ENCODE results near the gene CHD1. TPM values are rescaled to one million over a fixed set of nuclear protein-coding genes. Genes with fewer than 3 reads are reported as not detected.

CHD1 gene
- total RNA-seq, 4 donors from 2014 or later, result 46.3 to 82.5 (median 58.2) TPM

GRCh38 chr5:98909363-98909762 is 19.4 kb downstream of the CHD1 start:
- H3K36me3 ChIP-seq, result peaks cover 0 to 3% (median 0%) of the 10 kb centered on the region in 3 donors
- H3K9me3 ChIP-seq, result no peaks in the 10 kb centered on the region
- TF ChIP-seq, protein P1, sequence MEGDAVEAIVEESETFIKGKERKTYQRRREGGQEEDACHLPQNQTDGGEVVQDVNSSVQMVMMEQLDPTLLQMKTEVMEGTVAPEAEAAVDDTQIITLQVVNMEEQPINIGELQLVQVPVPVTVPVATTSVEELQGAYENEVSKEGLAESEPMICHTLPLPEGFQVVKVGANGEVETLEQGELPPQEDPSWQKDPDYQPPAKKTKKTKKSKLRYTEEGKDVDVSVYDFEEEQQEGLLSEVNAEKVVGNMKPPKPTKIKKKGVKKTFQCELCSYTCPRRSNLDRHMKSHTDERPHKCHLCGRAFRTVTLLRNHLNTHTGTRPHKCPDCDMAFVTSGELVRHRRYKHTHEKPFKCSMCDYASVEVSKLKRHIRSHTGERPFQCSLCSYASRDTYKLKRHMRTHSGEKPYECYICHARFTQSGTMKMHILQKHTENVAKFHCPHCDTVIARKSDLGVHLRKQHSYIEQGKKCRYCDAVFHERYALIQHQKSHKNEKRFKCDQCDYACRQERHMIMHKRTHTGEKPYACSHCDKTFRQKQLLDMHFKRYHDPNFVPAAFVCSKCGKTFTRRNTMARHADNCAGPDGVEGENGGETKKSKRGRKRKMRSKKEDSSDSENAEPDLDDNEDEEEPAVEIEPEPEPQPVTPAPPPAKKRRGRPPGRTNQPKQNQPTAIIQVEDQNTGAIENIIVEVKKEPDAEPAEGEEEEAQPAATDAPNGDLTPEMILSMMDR (IDR thresholded peaks at IDR 0.05), result no peak
- TF ChIP-seq POLR2A (IDR thresholded peaks at IDR 0.05), result no peak
- TF ChIP-seq EP300 (IDR thresholded peaks at IDR 0.05), result no peak
- DNase-seq (ENCODE audit: low spot score in 2 of 2), result no peak
- H3K4me3 ChIP-seq, result no peak overlapping the region
- peaks cover 0 to 65% (median 12%) of the 10 kb centered on the region in 4 donors for H3K4me1 ChIP-seq
- no peaks in the 10 kb centered on the region for H3K27me3 ChIP-seq
- no peak overlapping the region for H3K27ac ChIP-seq
- 92 to 96% methylated on average over 2 of the region's 2 CpGs for WGBS, 2 donors

- WGBS, 2 donors, result 68 to 76% methylated on average over 1 of the region's 1 CpG
These were observed 20.9 kb downstream of the CHD1 start for GRCh38 chr5:98907951-98908350.

GRCh38 chr5:98906756-98907355 is 22.0 kb downstream of the CHD1 start:
- Histone ChIP-seq H3K4me3 (no peak overlapping the region), H3K4me1 (peaks cover 0 to 59% (median 12%) of the 10 kb centered on the region in 4 donors), H3K36me3 (peaks cover 0 to 14% (median 0%) of the 10 kb centered on the region in 3 donors), H3K9me3 (no peaks in the 10 kb centered on the region), H3K27ac (peak overlapping the region in 1 of 4 donors; percentile 3), H3K27me3 (no peaks in the 10 kb centered on the region)
- TF ChIP-seq, protein P1 (IDR thresholded peaks at IDR 0.05), result no peak
- TF ChIP-seq EP300 (IDR thresholded peaks at IDR 0.05), result no peak
- no peak for TF ChIP-seq POLR2A (IDR thresholded peaks at IDR 0.05)
- no peak for DNase-seq (ENCODE audit: low spot score in 2 of 2)
- WGBS, 2 donors, result 78 to 79% methylated on average over 3 of the region's 3 CpGs

More at GRCh38 chr5:98907951-98908350, 20.9 kb downstream of the CHD1 start:
- Histone ChIP-seq H3K27me3 (no peaks in the 10 kb centered on the region), H3K4me3 (no peak overlapping the region), H3K9me3 (no peaks in the 10 kb centered on the region), H3K36me3 (peaks cover 0 to 13% (median 0%) of the 10 kb centered on the region in 3 donors), H3K27ac (no peak overlapping the region), H3K4me1 (peaks cover 0 to 59% (median 12%) of the 10 kb centered on the region in 4 donors)
- TF ChIP-seq EP300 (IDR thresholded peaks at IDR 0.05) (no peak), POLR2A (IDR thresholded peaks at IDR 0.05) (no peak)
- TF ChIP-seq, protein P1 (IDR thresholded peaks at IDR 0.05), result no peak
- DNase-seq (ENCODE audit: low spot score in 2 of 2), result no peak

DNA sequence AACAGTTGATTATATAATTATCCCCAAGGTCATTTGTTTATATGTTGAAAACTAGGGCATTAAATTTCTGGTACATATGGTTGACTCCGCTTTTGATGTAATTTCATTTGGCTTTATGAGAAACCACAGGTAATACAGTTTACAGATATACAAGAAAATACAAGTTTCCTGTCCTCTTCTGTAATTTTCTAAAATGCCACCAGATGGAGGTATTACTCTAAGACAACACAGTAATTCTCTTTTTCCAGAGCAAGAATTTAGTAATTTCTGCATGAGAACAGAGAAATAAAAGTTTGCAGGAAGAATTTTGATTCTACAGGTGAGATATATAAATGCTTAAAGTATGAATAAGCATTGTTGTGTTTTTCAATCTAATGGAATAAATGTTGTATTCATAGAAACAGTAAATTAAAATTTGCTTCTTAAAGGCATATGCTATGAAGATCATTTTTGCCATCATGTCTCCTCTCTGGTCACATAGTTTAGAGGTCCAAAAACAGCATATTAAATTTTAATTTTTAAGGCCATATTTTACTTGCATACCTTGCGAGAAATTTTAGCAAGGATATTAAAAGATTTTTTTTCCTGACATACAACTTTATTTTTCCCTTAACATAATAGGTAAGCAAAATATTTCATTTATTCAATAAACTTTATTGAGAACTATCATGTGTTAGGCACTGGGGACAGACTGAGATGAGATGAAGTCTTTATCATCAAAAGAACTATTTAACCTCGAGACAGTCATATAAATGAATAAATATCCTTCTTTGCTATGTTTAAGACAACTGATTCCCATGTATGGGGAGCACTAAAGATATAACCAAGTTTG is 22.7 kb downstream of the CHD1 start:
- H3K4me3 ChIP-seq, result no peak overlapping the region
- no peaks in the 10 kb centered on the region for H3K27me3 ChIP-seq
- peak overlapping the region in 1 of 4 donors; percentile 3 for H3K27ac ChIP-seq
- peaks cover 0 to 52% (median 7%) of the 10 kb centered on the region in 4 donors for H3K4me1 ChIP-seq
- no peak for TF ChIP-seq EP300 (IDR thresholded peaks at IDR 0.05)
- TF ChIP-seq, protein P1 (IDR thresholded peaks at IDR 0.05), result peak; percentile 48 to 80 (median 72)
- 73 to 78% methylated on average over 3 of the region's 3 CpGs for WGBS, 2 donors
- no peak for DNase-seq (ENCODE audit: low spot score in 2 of 2)
- H3K36me3 ChIP-seq, result peaks cover 0 to 21% (median 0%) of the 10 kb centered on the region in 3 donors
- H3K9me3 ChIP-seq, result no peaks in the 10 kb centered on the region

GRCh38 chr5:98904780-98905179 is 24.0 kb downstream of the CHD1 start:
- Histone ChIP-seq H3K27ac (no peak overlapping the region), H3K9me3 (no peaks in the 10 kb centered on the region), H3K4me3 (no peak overlapping the region), H3K27me3 (no peaks in the 10 kb centered on the region), H3K4me1 (peaks cover 0 to 40% (median 2%) of the 10 kb centered on the region in 4 donors), H3K36me3 (peaks cover 0 to 34% (median 6%) of the 10 kb centered on the region in 3 donors)
- DNase-seq (ENCODE audit: low spot score in 2 of 2), result no peak
- TF ChIP-seq, protein P1 (IDR thresholded peaks at IDR 0.05), result no peak
- TF ChIP-seq EP300 (IDR thresholded peaks at IDR 0.05) (no peak), POLR2A (IDR thresholded peaks at IDR 0.05) (no peak)
- 86 to 89% methylated on average over 6 of the region's 6 CpGs for WGBS, 2 donors

Data from tibial nerve (tissue), 4 donors.